PFSK-1 (cell line): ENCODE measurements around the gene ATP8B4.

Source experiments
- FOXP2 ChIP-seq: optimal IDR thresholded peaks from 2 replicates; pipeline ENCODE3; 2011; ENCODE audit warnings: borderline replicate concordance, control low read depth, inconsistent platforms; ENCODE audit not compliant: insufficient read depth; ENCODE audit errors: extremely low read length, extremely low read depth
- POLR2AphosphoS5 ChIP-seq: IDR thresholded peaks from 2 replicates; pipeline ENCODE4 v1.6.1; 2012; ENCODE audit warnings: low read depth, mild to moderate bottlenecking, control low read depth, low read length, moderate library complexity
- SIN3A ChIP-seq: IDR thresholded peaks from 2 replicates; pipeline ENCODE4 v1.6.1; 2012; ENCODE audit warnings: mild to moderate bottlenecking, low read length, moderate library complexity, borderline replicate concordance; ENCODE audit not compliant: insufficient read depth
- TAF1 ChIP-seq: IDR thresholded peaks from 2 replicates; pipeline ENCODE4 v1.6.1; 2012; ENCODE audit warnings: low read length, control low read depth, borderline replicate concordance; ENCODE audit not compliant: insufficient read depth
- TF ChIP-seq, protein P1 (sequence below), 2 experiments: IDR thresholded peaks; 2 replicates each; pipeline versions ENCODE4 v1.6.1 to v1.8.0; 2011 to 2012; ENCODE audit warnings: low read depth in 2 of 2, low read length in 2 of 2, control low read depth in 1 of 2, inconsistent platforms in 1 of 2, mild to moderate bottlenecking in 1 of 2, moderate library complexity in 1 of 2; ENCODE audit not compliant: insufficient read depth in 1 of 2

The ATP8B4 gene

DNA sequence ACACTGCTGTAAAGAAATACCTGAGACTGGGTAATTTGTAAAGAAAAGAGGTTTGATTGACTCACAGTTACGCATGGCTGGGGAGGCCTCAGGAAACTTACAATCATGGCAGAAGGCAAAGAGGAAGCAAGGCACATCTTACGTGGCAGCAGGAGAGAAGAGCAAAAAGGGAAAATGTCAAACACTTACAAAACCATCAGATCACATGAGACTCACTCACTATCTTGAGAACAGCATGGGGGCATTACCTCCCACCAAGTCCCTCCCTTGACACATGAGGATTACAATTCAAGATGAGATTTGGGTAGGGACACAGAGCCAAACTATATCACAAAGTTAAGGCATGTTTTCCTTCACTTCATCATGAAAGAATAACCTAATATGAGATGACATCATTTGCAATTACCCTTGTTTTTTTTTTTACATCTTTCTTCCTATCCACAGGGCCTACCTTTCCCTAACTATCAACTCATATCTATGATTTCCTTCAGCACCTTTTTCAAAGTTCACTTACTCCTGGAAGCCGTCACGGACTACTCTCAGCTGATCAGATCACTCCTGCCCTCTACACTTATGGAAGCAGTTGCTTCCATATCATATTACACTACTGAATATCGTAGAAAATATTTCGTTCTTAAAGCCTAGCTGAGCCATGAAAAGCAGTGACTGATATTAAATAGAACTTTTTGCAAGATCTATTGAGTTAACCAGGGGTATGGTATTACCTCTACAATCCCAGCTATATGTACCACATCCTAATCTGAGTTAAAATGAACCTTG lies 25.5 kb upstream of the ATP8B4 start:
- TF ChIP-seq FOXP2, result no peak

DNA sequence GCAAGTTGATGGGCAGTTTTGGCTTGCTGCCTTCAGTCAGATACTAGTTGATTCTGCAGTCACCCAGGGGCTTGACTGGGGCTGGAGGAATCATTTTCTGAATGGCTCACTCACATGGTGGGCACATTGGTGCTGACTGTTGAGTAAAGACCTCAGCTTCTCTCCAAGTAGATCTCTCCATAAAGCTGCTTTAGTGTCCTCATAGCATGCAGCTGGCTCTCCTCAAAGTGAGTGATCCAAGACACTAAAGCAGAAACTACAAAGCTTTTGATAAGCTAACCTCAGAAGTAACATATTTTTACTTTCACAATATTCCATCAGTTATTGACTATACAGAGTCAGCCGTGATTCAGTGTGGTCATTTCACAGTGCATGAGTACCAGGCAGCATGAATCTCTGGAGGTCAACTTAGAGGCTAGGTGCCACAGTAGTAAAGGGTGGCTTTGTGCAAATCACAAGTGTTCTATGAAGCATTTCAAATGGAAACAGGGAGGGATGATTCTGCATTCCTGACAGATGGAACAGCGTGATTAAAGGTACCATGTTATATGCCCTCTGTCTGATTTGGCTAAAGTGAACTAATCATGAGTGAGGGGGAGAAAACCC lies 24.3 kb upstream of the ATP8B4 start:
- TF ChIP-seq, protein P1, sequence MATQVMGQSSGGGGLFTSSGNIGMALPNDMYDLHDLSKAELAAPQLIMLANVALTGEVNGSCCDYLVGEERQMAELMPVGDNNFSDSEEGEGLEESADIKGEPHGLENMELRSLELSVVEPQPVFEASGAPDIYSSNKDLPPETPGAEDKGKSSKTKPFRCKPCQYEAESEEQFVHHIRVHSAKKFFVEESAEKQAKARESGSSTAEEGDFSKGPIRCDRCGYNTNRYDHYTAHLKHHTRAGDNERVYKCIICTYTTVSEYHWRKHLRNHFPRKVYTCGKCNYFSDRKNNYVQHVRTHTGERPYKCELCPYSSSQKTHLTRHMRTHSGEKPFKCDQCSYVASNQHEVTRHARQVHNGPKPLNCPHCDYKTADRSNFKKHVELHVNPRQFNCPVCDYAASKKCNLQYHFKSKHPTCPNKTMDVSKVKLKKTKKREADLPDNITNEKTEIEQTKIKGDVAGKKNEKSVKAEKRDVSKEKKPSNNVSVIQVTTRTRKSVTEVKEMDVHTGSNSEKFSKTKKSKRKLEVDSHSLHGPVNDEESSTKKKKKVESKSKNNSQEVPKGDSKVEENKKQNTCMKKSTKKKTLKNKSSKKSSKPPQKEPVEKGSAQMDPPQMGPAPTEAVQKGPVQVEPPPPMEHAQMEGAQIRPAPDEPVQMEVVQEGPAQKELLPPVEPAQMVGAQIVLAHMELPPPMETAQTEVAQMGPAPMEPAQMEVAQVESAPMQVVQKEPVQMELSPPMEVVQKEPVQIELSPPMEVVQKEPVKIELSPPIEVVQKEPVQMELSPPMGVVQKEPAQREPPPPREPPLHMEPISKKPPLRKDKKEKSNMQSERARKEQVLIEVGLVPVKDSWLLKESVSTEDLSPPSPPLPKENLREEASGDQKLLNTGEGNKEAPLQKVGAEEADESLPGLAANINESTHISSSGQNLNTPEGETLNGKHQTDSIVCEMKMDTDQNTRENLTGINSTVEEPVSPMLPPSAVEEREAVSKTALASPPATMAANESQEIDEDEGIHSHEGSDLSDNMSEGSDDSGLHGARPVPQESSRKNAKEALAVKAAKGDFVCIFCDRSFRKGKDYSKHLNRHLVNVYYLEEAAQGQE (IDR thresholded peaks at IDR 0.05; ENCODE audit: insufficient read depth in 1 of 2, low read depth in 2 of 2, low read length in 2 of 2), result no peak
- TF ChIP-seq TAF1 (no peak), SIN3A (no peak), POLR2AphosphoS5 (no peak), FOXP2 (no peak)

DNA sequence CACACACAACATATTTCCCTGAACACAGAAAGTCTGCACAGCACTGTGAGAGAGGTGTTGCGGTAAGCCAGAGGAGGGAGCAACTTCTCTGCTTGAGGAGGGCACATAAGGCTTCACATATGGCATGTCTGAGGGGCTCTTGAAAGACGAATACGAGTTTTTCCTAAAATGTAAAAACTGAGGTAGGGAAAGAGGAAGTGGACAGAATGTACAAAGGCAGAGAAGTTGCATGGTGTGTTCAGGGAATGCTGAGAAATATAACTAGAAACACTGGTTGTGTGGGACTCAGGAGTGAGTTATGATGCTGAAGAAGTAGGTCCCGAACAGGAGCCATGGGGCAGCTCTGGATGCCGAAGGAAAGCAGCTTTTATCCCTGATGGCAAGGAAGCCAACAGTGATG lies 22.8 kb upstream of the ATP8B4 start:
- TF ChIP-seq FOXP2, result no peak
- TF ChIP-seq POLR2AphosphoS5, result no peak
- TF ChIP-seq SIN3A, result no peak
- TF ChIP-seq TAF1, result no peak
- TF ChIP-seq, protein P1 (IDR thresholded peaks at IDR 0.05; ENCODE audit: insufficient read depth in 1 of 2, low read depth in 2 of 2, low read length in 2 of 2), result no peak

DNA sequence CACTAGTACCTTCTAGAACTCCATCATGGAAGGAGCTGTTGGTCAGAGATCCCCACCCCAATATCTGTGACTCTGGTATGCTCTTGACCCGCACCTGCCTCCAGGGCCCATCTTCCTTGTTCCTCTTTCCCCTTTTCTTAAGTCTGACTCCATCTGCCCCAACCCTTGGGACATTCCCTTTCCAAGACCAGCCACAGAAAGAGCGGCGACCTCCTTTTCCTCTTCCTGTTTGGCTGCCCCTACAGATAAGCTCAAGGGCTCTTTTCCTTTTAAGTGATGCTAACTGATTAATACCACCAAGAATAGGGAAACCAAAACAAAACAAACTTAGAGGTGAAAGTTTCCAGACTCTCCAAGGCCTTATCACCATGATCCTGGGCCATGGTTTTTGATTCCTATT lies 21.9 kb upstream of the ATP8B4 start:
- TF ChIP-seq POLR2AphosphoS5 (no peak), SIN3A (no peak), TAF1 (no peak), FOXP2 (no peak)
- TF ChIP-seq, protein P1 (IDR thresholded peaks at IDR 0.05; ENCODE audit: insufficient read depth in 1 of 2, low read depth in 2 of 2, low read length in 2 of 2), result no peak

DNA sequence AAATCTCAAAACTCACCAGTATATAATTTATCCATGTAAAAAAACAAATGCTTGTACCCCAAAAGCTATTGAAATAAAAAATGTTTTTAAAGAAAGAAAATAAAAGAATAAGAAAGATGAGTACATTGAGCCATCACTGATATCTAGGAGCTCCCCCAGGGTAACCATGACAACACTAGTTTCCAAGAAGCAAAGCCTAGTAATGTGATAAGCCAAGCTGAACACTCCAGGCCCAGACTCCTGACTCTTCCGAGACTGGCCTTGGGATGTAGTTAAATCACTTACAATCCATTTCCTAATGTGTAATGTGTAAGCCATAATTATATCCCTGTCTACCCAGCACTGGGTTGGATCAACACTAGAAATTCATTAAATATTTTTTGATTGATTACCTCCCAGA lies 21.1 kb upstream of the ATP8B4 start:
- TF ChIP-seq, protein P1 (IDR thresholded peaks at IDR 0.05; ENCODE audit: insufficient read depth in 1 of 2, low read depth in 2 of 2, low read length in 2 of 2), result no peak
- no peak for TF ChIP-seq TAF1
